NCI-H2081 treated with DMSO at 0.1 percent for 48 hours (cell line): ENCODE data around the gene CALM3.
"Not testable (repeated sequence)": the region's sequence is repeated elsewhere in the genome, so short reads cannot be mapped to it uniquely, and the experiment has no call there.

ENCODE experiments used
- DNase-seq: peaks from one replicate; lab custom pipeline; 2025; lab: John Stamatoyannopoulos, UW

The CALM3 gene

DNA sequence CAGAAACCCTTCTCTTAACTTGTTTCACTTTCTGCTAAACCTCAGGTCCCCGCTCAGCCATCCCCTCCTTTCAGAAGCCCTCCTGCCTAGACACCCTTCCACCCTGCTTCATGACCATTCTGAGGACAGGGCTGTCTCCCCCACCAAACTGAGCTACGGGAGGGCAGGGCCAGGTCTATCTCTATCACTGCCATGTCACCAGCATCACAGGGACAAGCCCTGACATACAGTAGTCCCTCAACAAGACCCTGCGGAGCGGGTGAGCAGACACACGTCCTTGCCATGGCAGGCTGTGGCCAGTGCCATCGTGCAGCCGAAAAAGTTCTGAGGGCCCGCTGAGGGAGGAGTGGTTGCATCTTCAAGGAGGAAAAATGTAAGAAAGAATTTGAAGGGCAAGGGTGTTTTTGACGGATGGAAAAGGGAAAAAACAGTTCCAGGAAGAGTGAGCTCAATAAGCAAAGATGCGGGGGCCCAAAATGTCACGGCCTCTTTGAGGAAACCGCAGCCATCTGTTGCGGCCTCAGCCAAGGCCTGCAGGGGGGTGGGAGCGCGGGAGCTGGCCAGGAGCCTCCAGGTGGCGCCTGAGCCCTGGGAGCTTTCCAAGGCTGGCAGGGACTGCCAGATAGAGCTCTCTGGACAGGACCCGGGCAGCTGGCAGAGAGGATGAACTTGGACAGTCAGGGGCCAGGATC is 15.6 kb downstream of the CALM3 start:
- no peak for DNase-seq

- DNase-seq, result no peak
Observed at GRCh38 chr19:46617601-46618000, 16.5 kb downstream of the CALM3 start.

DNA sequence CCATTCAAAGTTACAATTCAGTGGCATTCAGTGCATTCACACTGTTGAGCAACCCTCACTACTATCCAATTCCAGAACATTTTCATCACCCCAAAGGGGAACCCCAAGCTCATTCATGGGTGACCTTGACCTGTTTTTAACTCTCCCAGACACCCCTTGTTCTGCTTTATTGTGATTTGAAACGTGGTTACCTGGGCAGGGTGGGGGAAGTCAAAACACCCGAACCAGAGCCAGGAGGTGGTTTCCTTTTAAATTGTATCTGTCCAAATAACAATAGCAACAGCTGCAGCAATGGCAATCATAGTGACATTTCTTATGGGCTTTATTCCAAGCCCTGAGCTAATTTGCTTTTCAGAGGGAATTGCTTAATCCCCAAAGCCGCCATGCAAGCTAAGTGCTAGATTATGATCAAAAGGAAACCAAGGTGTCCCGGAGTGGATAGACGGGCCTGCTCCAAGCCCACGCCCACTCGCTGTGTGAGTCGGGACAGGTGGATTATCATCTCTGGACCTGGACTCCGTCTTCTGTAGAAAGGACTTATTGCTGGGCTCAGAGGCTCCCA is 17.6 kb downstream of the CALM3 start:
- no peak for DNase-seq

DNA sequence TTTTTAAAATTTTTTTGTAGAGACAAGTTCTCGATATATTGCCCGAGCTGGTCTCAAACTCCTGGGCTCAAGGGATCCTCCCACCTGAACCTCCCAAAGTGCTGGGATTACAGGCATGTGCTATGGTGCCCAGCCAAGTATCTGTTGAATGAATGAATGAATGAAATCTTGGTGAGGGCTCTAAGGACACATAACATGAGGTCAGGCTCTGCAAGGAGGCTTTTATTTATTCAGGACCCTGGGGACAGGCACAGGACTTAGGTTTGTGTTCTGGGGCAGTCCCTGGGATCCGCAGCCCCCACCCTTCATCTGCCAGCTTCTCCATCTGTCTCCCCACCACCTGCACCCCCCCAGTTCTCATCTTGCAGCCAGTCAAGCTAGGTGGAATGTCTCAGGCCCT is 19.1 kb downstream of the CALM3 start:
- DNase-seq, result no peak

DNA sequence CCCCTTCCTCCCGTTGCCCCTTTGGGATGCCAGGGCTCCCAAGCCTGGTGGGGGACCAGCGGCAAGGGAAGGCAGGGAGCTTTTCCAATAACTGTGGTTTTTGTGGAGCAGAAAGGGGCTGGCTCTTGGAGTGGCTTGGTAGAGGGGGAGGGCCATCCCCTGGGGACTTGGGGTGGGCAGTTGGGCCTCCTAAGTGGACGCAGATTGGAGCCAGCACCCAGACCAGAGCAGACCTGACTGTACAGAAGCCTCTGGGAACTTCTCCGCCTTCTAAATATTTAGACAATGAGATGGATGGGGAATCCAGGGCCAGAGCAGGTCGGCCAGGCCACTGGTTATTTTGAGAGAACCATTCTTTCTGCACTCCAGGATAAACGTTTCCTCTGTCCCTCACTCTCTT is 19.6 kb downstream of the CALM3 start:
- DNase-seq, result no peak

DNA sequence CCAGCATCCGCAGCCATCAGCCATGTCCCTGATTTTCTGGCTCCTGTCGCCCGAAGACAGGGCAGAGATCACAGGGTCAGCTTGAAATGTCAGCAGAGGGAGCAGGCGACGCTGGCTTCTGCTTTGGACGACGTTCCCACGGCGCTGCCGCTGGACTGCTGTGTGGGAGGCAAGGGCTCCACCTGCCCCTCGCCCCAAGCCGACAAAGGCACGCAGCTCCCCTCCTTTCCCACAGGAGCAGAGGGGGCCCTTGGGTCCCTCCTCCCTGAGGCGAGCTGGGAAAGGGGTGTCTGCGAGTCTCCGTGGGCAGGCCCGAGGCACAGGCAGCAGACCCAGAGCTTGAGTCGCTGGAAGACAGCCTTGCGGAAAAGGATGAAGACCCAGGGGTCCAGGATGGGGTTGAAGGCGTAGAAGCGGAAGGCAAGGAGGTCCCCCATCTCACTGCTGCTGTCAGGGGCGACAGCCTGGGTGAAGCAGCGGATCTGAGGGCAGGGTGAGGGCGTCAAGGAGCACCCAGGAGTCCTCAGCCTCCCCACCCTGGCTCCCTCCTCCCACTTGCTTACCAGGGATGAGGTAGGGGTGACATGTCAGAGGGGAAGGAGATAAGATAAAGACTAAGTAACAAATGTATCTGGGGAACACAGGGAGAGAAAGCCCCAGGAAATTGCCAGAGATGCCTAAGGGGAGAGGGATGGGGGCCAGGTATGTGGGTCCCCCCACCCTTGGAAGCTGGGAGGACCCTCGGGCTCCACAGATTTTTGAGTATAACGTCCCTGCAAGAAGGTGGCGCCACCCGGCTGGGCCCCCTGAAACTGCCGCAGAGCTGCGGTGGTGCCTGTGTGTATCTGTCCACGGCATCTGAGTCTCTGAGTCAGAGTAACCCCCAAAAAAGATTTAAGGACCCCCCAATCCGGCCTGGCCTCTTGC is 20.3 kb downstream of the CALM3 start:
- no peak for DNase-seq

- no peak for DNase-seq
Observed at GRCh38 chr19:46622118-46622446, 21.0 kb downstream of the CALM3 start.

GRCh38 chr19:46623915-46624502 is 22.9 kb downstream of the CALM3 start:
- DNase-seq, result no peak

DNA sequence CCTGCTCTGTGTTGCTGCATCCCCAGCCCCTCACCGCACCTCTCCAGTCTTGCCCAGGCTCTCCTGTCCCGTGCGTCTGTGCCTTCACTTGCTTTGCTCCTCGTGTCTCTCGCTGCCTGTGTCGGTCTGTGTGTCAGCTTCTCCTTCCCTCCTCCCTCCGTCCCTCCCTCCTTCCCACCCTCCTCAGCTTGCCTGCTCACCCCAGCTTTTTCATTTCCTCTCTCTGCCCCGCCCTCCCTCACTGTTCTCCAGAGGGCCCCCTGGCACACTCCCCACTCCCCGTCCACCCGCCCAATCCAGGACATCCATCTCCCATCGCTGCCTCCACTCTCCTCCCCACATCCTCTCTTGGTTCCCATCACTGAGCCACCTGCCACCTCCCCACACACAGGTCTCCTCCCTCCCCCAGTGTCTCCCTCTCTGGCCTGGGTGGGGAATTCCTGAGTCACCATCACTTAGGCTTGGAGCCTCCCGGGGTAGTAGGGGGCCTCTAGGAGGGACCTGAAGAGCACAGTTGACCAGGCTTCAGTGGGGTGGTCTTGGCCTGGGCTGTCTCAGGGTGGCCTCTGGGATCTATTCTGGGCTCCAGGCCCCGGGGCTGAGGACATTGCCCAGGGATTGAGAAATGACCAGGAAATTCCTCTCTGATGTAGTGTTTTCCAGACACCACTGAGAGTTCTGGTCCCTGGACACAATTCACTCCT is 24.0 kb downstream of the CALM3 start, which contains the start of gene PTGIR:
Gene PTGIR (minus strand): TSS at position 132 of the 704 bp plus-strand sequence. CDS start 864 bp downstream, outside the sequence.
- no peak for DNase-seq

GRCh38 chr19:46625731-46626130 is 24.6 kb downstream of the CALM3 start:
- DNase-seq, result no peak

GRCh38 chr19:46626446-46626845 is 25.3 kb downstream of the CALM3 start:
- no peak for DNase-seq

GRCh38 chr19:46628970-46629369 is 27.8 kb downstream of the CALM3 start:
- not testable (repeated sequence) for DNase-seq

- DNase-seq, result no peak
Observed at GRCh38 chr19:46629546-46630025, 28.5 kb downstream of the CALM3 start.

DNA sequence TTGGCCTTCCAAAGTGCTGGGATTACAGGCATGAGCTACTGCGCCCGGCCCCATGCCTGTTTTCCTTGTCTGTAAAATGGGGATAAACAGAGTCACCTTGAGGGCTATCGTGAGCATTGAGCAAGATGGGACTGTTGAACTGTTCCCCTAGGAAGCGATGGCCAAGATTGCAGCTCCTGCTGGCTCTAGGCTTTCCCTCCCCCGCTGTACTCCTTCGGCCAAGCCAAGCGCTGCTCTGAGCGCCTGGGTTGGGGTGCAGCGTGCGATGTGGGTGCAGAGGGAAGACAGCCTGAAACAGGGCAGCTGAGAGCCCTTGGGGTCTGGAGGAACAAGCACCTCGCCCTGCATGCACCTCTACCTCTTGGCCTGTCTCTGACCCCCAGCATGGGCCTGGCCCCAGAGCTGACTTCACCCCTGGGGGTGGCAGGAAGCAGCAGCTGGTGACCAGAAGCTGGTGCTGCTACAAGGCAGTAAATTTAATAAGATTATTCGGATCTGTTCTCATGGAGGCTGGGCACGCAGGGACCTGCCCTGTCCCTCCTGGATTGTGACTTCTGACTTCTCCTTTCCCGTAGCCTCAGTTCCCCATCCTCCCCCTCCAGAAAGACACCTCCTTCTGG is 29.6 kb downstream of the CALM3 start:
- DNase-seq, result no peak

- DNase-seq, result no peak
Observed at GRCh38 chr19:46631481-46631880, 30.4 kb downstream of the CALM3 start.

DNA sequence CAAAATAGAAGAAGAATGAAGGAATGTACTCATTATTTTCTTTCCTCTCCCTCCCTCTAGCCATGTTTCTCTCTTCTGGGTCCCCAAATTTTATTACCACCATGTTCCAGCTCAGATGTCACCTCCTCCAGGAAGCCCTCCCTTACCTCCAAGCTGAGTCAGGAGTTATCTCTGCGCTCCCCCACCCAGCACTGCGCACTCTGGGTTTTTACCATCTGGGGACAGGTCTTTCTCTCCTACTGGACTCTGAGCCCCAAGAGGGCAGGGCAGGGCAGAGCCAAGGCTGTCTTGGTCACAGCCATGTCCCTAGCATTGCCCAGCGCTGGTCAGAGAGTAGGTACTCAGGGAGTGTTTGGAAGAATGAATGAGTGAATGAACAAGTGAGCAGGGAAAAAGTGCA is 32.0 kb downstream of the CALM3 start:
- DNase-seq, result no peak

GRCh38 chr19:46634045-46634655 is 33.0 kb downstream of the CALM3 start:
- DNase-seq, result no peak

DNA sequence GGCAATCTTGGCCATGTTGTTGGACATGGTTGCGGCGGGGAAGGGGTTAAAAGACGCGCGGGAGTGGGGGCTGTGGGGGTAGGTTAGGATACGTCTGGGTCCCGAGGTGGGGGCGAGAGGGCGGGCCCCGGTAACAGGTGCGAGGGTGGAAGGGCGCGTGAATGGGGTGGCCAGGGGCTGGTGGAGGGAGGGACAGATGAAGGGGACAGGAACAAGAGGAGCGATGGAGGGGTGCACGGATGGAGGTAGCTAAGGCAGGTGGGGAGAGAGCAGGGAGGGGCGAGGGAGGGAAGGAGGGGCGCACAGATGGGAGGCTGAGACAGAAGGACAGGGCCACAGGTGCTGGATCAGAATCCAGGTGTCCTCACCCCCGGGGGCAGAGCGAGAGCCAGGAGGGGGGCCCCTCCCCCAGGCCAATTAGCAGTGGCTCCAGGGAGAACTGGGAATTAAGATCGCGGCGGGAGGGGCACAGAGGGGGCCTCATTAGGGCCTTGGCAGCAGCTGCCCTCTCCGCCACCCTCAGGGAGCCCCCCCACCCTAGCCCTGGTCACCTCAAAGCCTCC is 33.6 kb downstream of the CALM3 start:
- no peak for DNase-seq

- DNase-seq, result no peak
Observed at GRCh38 chr19:46635920-46636761, 35.0 kb downstream of the CALM3 start, which contains the start of gene GNG8. TSS of gene GNG8 (minus strand) at chr19:46636202. CDS start at chr19:46634682, 1,520 bp downstream.
